Peyer's patch (tissue), 4 donors: Measurements from ENCODE around the gene CDK10. TPM values are rescaled to one million over a fixed set of nuclear protein-coding genes. Genes with fewer than 3 reads are reported as not detected.

ENCODE experiments used
- DNase-seq, 3 donors: peaks; one replicate each; pipeline ENCODE4 v3.0.0-alpha.2; 2017 to 2019
- H3K27ac ChIP-seq, 4 donors: fragments of 200-600 bp; sonication (generic); one replicate each; pipeline ENCODE4 v1.5.1; 2016 to 2019
- H3K27me3 ChIP-seq, 2 donors: fragments of 200-600 bp; sonication (generic); one replicate each; pipeline ENCODE4 v1.5.1; 2019
- H3K36me3 ChIP-seq, 3 donors: fragments of 200-600 bp; sonication (generic); one replicate each; pipeline ENCODE4 v1.5.1; 2016 to 2019
- H3K4me1 ChIP-seq, 4 donors: fragments of 200-600 bp; sonication (generic); one replicate each; pipeline ENCODE4 v1.5.1; 2016 to 2019
- H3K4me3 ChIP-seq, 4 donors: fragments of 200-600 bp; sonication (generic); 1 replicate in 3 of 4; 2 replicates in 1 of 4; pipeline ENCODE4 v1.5.1; 2016 to 2019; ENCODE audit warnings: mild to moderate bottlenecking in 1 of 4
- H3K9me3 ChIP-seq, 4 donors: fragments of 200-600 bp; sonication (generic); one replicate each; pipeline ENCODE4 v1.5.1; 2016 to 2019; ENCODE audit warnings: mild to moderate bottlenecking in 1 of 4
- CTCF ChIP-seq, 6 experiments: fragments of 450-650 bp in 4 of 6; fragments of 200-600 bp in 2 of 6; sonication (generic) in 1 of 6; IDR thresholded peaks; one replicate each; pipeline ENCODE4 v1.5.1; 2017 to 2019; ENCODE audit warnings: antibody characterized with exemption in 6 of 6, mild to moderate bottlenecking in 3 of 6, moderate library complexity in 1 of 6
- POLR2A ChIP-seq, 2 donors: fragments of 450-650 bp; IDR thresholded peaks; one replicate each; pipeline ENCODE4 v1.5.1; 2017; ENCODE audit warnings: antibody characterized with exemption in 2 of 2, mild to moderate bottlenecking in 2 of 2, moderate library complexity in 2 of 2
- total RNA-seq, 4 donors: library from RNA; depleted of rRNA; stranded (reverse); fragments of >200 nt; gene quantifications; one replicate each; pipeline ENCODE4 v1.1.0, GENCODE V29; 2016

Gene CDK10
- total RNA-seq, 4 donors from 2014 or later: 97.9 to 198 (median 158) TPM

GRCh38 chr16:89706518-89707260 lies 20.2 kb downstream of the CDK10 start:
- Histone ChIP-seq H3K9me3 (no peaks in the 10 kb centered on the region), H3K27ac (no peak overlapping the region), H3K36me3 (no peaks in the 10 kb centered on the region), H3K4me1 (peaks cover 0 to 32% (median 3%) of the 10 kb centered on the region in 4 donors), H3K4me3 (no peak overlapping the region), H3K27me3 (no peaks in the 10 kb centered on the region)
- TF ChIP-seq POLR2A (IDR thresholded peaks at IDR 0.05) (no peak), CTCF (IDR thresholded peaks at IDR 0.05) (no peak)
- peak in 1 of 3 donors; percentile 49 for DNase-seq

DNA sequence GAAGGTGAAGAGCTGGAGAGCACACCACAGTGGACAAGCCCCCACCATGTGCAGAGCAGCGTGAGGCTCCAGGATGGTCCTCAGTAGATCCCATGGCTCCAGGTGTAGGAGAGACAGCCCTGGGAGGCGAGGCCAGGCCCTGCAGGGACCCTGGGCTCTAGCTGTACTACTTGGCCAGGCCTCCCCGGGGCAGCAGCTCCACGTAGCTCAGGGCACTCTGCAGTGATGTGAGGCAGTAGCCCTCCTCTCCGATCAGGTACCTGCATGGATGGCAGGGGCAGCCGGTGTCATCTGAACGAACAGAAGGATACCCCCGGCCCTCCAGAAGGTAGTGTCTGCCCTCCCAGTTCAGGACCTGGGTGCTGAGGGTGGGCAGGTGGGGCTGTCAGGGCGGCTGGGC lies 21.2 kb downstream of the CDK10 start:
- DNase-seq: no peak
- H3K27me3 ChIP-seq: no peaks in the 10 kb centered on the region
- H3K4me1 ChIP-seq: peaks cover 0 to 34% (median 8%) of the 10 kb centered on the region in 4 donors
- TF ChIP-seq CTCF (IDR thresholded peaks at IDR 0.05) (no peak), POLR2A (IDR thresholded peaks at IDR 0.05) (no peak)
- no peak overlapping the region for H3K27ac ChIP-seq
- H3K9me3 ChIP-seq: no peaks in the 10 kb centered on the region
- no peak overlapping the region for H3K4me3 ChIP-seq
- no peaks in the 10 kb centered on the region for H3K36me3 ChIP-seq

DNA sequence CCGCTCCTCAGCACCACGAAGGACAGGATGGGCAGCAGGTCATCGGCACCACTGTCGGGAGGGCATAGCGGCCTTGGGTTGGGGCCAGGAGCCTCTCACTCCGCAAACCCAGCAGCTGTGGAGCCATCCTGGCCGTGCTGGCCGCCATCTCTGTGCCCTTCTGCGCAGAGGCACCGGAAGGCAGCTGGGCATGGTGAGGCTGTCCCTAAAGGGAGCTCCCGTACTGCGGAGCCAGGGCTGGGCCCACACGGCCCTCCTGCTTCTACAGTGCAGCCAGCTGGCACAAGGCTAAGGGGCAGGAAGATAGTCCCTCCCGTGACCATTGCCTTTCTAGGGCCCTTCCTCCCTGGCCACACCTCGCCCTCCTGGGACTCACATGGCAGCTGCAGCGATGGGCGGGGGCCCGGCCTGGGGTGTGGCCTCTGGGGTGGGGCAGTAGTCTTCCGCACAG lies 22.0 kb downstream of the CDK10 start:
- H3K9me3 ChIP-seq: no peaks in the 10 kb centered on the region
- no peak overlapping the region for H3K27ac ChIP-seq
- TF ChIP-seq POLR2A (IDR thresholded peaks at IDR 0.05): no peak
- no peak for TF ChIP-seq CTCF (IDR thresholded peaks at IDR 0.05)
- H3K36me3 ChIP-seq: no peaks in the 10 kb centered on the region
- no peak overlapping the region for H3K4me3 ChIP-seq
- H3K27me3 ChIP-seq: no peaks in the 10 kb centered on the region
- DNase-seq: peak in 1 of 3 donors; percentile 82
- H3K4me1 ChIP-seq: peaks cover 0 to 35% (median 8%) of the 10 kb centered on the region in 4 donors

GRCh38 chr16:89709166-89709565 lies 22.7 kb downstream of the CDK10 start:
- peak in 1 of 3 donors; percentile 49 for DNase-seq
- peaks cover 0 to 35% (median 8%) of the 10 kb centered on the region in 4 donors for H3K4me1 ChIP-seq
- H3K4me3 ChIP-seq: no peak overlapping the region
- H3K27me3 ChIP-seq: no peaks in the 10 kb centered on the region
- TF ChIP-seq POLR2A (IDR thresholded peaks at IDR 0.05) (no peak), CTCF (IDR thresholded peaks at IDR 0.05) (no peak)
- H3K9me3 ChIP-seq: no peaks in the 10 kb centered on the region
- no peak overlapping the region for H3K27ac ChIP-seq
- H3K36me3 ChIP-seq: no peaks in the 10 kb centered on the region

GRCh38 chr16:89709716-89710432 lies 23.4 kb downstream of the CDK10 start:
- H3K27ac ChIP-seq: no peak overlapping the region
- no peak overlapping the region for H3K4me3 ChIP-seq
- no peaks in the 10 kb centered on the region for H3K27me3 ChIP-seq
- H3K9me3 ChIP-seq: no peaks in the 10 kb centered on the region
- no peak for TF ChIP-seq CTCF (IDR thresholded peaks at IDR 0.05)
- no peak for TF ChIP-seq POLR2A (IDR thresholded peaks at IDR 0.05)
- H3K4me1 ChIP-seq: peaks cover 0 to 35% (median 8%) of the 10 kb centered on the region in 4 donors
- peak in 1 of 3 donors; percentile 43 for DNase-seq
- no peaks in the 10 kb centered on the region for H3K36me3 ChIP-seq
